DMS53 treated with DMSO at 0.1 percent for 48 hours (cell line): ENCODE data around the gene IL23A.

Source experiments
- DNase-seq: peaks from one replicate; lab custom pipeline; 2025; ENCODE audit not compliant: unreplicated experiment; lab: John Stamatoyannopoulos, UW

IL23A gene

GRCh38 chr12:56359851-56360767, 21.4 kb downstream of the IL23A start, which contains the start of gene STAT2:
TSS of gene STAT2 (minus strand) at chr12:56360107. CDS start at chr12:56356571, 3,536 bp downstream.
- DNase-seq = peak; percentile 98

GRCh38 chr12:56361487-56362129, 22.9 kb downstream of the IL23A start:
- DNase-seq = no peak

- peak; percentile 96 for DNase-seq
Measured at GRCh38 chr12:56362130-56363059, 23.7 kb downstream of the IL23A start, which contains the start of gene APOF. TSS of gene APOF (minus strand) at chr12:56362857. CDS start at chr12:56362745, 112 bp downstream.

GRCh38 chr12:56366948-56367347, 28.3 kb downstream of the IL23A start:
- no peak for DNase-seq

GRCh38 chr12:56373515-56373914, 34.8 kb downstream of the IL23A start:
- DNase-seq = no peak

- DNase-seq = no peak
Measured at GRCh38 chr12:56374726-56375597, 36.3 kb downstream of the IL23A start.

GRCh38 chr12:56375598-56376434, 37.1 kb downstream of the IL23A start:
- DNase-seq = no peak

GRCh38 chr12:56377310-56377988, 38.8 kb downstream of the IL23A start:
- DNase-seq = no peak

GRCh38 chr12:56377989-56378316, 39.3 kb downstream of the IL23A start:
- no peak for DNase-seq

GRCh38 chr12:56382611-56383010, 43.9 kb downstream of the IL23A start:
- DNase-seq = no peak

- peak; percentile 34 for DNase-seq
Measured at GRCh38 chr12:56385873-56386272, 47.2 kb downstream of the IL23A start.

- no peak for DNase-seq
Measured at GRCh38 chr12:56387152-56387736, 48.6 kb downstream of the IL23A start.

- DNase-seq = no peak
Measured at GRCh38 chr12:56389412-56389811, 50.7 kb downstream of the IL23A start.
